Kidney epithelial cell (primary cell): Measurements from ENCODE around the gene HOXA10. TPM values are rescaled to one million over a fixed set of nuclear protein-coding genes. Genes with fewer than 3 reads are reported as not detected.

Experiments used
- DNase-seq: peaks from one replicate; pipeline ENCODE4 v3.0.0-alpha.2; 2010; ENCODE audit warnings: low read depth
- H3K27me3 ChIP-seq: 2 replicates; pipeline ENCODE4 v1.6.0; 2011; ENCODE audit warnings: low read length; ENCODE audit not compliant: control insufficient read depth, insufficient read depth
- H3K36me3 ChIP-seq: 2 replicates; pipeline ENCODE4 v1.5.1; 2011; ENCODE audit warnings: low read length; ENCODE audit not compliant: control insufficient read depth, insufficient read depth
- H3K4me3 ChIP-seq: 2 replicates; pipeline ENCODE4 v1.5.1; 2011; ENCODE audit warnings: low read depth, mild to moderate bottlenecking, control low read depth, low read length
- total RNA-seq: library from RNA; depleted of rRNA; stranded (reverse); fragments of >200 nt; gene quantifications from 2 replicates; pipeline ENCODE4 v1.2.3, GENCODE V29; 2015
- TF ChIP-seq, protein P1 (sequence below): IDR thresholded peaks from 2 replicates; pipeline ENCODE4 v1.5.1; 2011; ENCODE audit warnings: mild to moderate bottlenecking, moderate library complexity, low read length, control low read depth, inconsistent platforms; ENCODE audit not compliant: insufficient read depth, poor library complexity, severe bottlenecking

HOXA10 gene
- total RNA-seq, 1 donor from 2014 or later, result 29.1 TPM

DNA sequence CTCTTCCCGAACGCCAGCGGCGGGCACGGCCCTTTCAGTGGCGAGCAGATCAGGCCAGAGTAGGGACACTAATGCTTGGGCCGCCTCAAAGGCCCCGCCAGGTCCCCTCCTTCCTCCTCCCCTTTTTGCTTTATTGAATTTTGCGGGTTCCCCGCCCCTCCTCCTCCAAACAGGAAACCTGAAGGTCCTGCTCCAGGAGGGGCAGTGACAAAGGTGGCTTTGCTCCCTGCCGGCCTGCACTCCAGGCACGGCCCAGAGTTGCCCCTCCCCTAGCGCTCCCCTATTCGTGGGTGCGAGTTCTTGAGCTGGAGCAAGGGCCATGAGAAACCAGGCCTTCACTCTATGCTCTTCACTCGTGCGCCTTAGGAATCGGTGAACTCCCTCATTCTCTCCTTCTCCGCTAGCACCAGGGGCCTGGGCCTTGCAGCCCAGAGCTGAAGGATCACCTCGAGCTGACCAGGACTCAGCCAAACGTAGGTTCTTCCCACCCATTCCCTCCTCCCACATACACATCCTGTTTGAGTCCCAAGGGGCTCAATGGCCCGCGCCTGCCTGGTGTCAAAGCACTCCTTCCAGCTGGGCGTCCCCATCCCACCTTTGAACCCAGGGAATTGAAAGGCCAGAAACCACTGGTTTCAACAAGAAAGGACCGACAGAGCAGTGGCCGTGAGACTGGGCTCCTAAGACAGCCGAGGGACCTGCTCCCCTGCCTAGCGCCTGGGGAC, 25.9 kb downstream of the HOXA10 start:
- no peak for DNase-seq

DNA sequence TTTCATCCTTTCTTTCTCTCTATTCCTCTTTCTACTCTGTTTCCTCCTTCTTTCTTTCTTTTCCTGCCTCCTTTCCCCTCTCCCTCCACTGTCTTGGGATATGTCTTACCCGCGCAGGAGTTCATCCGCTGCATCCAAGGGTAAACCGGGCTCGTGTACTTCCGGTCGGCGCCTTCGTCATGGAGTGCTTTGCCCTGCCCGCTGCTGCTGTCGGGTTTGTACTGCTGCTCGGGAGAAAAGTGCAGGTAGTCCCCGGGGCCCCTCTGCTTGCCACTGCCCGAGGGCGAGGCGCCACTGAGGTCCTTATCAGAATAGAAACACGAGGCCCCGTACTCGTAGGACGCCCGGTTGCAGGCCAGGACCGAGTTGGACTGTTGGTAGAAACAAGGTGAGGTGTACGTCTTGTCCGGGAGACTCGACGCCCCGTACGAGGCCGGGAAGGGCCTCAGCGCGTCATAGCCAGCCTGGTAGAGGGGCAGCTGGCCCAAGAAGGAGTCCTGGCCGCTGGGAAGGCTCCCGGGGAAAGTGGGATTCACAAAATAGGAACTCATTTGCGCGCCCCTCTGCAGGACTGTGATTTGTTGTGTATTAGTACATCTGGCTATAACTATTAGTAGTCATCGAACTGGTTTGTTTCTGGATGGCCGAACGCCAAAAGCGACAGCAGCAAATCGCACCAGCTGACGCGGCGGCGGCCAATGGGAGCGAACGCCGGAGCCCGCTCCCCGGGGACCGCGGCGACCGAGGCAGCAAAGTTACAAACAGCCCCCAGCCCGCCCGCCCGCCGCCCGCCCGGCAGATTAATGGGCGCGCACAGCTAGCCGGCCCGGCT, 26.7 kb downstream of the HOXA10 start, which contains the start of gene HOXA6:
TSS of gene HOXA6 (minus strand) at position 576 of the 832 bp plus-strand sequence. CDS start at position 551, 25 bp downstream.
- no peak for DNase-seq
- H3K27me3 ChIP-seq, result peaks cover 2% of the 10 kb centered on the region
- H3K4me3 ChIP-seq, result peak within 1 kb of the TSS; percentile 71
- peaks cover 3% of the 10 kb centered on the region for H3K36me3 ChIP-seq
- TF ChIP-seq, protein P1, sequence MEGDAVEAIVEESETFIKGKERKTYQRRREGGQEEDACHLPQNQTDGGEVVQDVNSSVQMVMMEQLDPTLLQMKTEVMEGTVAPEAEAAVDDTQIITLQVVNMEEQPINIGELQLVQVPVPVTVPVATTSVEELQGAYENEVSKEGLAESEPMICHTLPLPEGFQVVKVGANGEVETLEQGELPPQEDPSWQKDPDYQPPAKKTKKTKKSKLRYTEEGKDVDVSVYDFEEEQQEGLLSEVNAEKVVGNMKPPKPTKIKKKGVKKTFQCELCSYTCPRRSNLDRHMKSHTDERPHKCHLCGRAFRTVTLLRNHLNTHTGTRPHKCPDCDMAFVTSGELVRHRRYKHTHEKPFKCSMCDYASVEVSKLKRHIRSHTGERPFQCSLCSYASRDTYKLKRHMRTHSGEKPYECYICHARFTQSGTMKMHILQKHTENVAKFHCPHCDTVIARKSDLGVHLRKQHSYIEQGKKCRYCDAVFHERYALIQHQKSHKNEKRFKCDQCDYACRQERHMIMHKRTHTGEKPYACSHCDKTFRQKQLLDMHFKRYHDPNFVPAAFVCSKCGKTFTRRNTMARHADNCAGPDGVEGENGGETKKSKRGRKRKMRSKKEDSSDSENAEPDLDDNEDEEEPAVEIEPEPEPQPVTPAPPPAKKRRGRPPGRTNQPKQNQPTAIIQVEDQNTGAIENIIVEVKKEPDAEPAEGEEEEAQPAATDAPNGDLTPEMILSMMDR, result no peak

More for the DNA sequence above, 25.9 kb downstream of the HOXA10 start:
- H3K27me3 ChIP-seq, result no peaks in the 10 kb centered on the region
- peak overlapping the region; percentile 71 for H3K4me3 ChIP-seq
- H3K36me3 ChIP-seq, result peaks cover 1% of the 10 kb centered on the region
- TF ChIP-seq, protein P1, result no peak

DNA sequence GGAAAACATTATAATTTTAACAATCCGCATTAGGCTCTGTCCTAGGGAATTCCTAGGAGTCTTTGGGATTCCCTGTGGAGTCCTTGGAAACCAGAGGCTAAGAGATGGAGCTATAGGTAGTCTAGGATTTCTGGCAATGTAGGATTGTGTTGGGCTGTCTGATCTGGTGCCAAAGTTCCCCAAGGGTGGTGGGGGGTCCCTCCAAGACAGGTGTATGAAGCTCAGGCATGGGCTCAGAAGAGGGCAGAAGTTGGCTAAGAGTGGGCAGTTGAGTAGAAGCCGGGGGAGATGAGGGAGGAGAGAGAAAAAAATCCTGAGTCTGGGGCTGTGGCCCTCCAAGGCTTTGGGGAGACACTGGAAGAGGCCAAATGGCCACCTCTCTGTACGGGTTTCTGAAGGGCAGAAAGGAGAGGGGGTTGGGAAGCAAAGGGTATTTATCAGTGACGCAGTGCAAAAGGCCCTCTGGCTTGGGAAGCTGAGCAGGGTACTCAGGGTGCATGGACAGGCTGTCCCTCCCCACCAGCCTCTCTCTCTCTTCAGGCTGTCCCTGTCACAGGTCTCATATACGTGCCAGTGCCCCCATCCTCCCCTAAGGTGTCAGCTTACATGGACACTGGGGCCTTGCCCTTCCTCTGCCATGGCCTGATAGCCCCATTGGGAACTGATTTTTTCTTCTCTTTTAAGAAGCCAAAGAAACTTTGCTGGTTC, 27.5 kb downstream of the HOXA10 start:
- peaks cover 2% of the 10 kb centered on the region for H3K27me3 ChIP-seq
- TF ChIP-seq, protein P1, result no peak

DNA sequence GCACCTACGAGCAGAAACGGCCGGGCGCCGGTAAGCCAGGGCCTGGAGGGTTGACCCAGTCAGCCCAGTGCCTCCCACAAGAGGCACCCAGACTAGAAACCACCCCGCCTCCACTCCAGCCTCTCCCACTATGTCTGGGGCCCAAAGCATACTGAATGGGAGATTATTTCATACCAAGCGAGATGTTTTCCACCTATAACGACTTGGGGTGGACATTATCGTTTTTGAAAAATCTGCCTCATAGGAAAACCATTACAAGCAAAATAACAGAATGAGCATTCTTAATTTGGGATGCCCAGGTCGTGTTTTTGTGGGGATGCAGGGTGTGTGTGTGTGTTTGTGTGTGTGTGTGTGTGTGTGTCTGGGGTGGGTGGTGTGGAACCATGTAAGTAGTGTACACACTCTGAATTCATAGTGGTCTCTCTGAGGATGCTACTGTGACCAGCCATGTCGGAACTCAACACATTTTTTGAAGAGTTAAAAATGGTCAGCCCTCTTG, 28.2 kb downstream of the HOXA10 start:
- no peak for DNase-seq
- TF ChIP-seq, protein P1, result no peak
- H3K27me3 ChIP-seq, result peaks cover 2% of the 10 kb centered on the region
- peak overlapping the region; percentile 21 for H3K4me3 ChIP-seq
- peaks cover 3% of the 10 kb centered on the region for H3K36me3 ChIP-seq

More for the DNA sequence above, 27.5 kb downstream of the HOXA10 start:
- Histone ChIP-seq H3K4me3 (peak overlapping the region; percentile 71), H3K36me3 (peaks cover 3% of the 10 kb centered on the region)
- no peak for DNase-seq

DNA sequence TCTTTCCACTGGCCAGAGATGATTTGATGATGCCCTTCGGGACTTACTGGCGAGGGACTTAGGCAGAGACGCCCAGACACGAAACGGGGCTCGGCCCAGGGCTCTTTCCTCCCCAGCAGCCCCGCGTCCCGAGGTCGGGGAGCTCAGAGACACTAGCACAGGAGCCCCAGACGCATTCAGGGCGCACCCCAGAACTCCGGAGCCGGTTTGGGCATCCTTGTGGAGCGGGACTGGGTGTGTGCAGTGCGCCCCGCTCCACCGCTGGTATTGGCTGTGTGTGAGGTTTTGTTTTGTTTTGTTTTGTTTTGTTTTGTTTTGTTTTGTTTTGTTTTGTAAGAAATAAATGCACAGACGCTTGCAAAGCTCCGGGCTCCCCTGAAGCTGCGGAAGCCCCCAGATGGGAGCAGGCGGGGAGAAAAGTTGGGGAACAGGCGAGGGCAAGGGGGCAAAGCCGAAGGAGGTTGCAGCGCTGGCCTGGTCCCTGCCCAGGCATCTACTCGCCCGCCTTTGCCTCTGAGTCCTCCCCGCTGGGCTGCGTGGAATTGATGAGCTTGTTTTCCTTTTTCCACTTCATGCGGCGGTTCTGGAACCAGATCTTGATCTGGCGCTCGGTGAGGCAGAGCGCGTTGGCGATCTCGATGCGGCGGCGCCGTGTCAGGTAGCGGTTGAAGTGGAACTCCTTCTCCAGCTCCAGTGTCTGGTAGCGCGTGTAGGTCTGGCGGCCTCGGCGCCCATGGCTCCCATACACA, 28.8 kb downstream of the HOXA10 start:
- H3K36me3 ChIP-seq, result peaks cover 3% of the 10 kb centered on the region
- H3K27me3 ChIP-seq, result peaks cover 2% of the 10 kb centered on the region
- TF ChIP-seq, protein P1, result no peak
- H3K4me3 ChIP-seq, result peak overlapping the region; percentile 21
- no peak for DNase-seq
